GM10266 (cell line): ENCODE measurements around the gene DBT.
"Not testable (repeated sequence)": the region's sequence is repeated elsewhere in the genome, so short reads cannot be mapped to it uniquely, and the experiment has no call there.

Experiments
- DNase-seq: peaks from one replicate; pipeline ENCODE4 v3.0.0; 2012; ENCODE audit errors: extremely low spot score
- CTCF ChIP-seq: IDR thresholded peaks from 2 replicates; pipeline ENCODE4 v1.5.1; 2012; ENCODE audit warnings: mild to moderate bottlenecking, low read depth; ENCODE audit not compliant: control insufficient read depth, insufficient read depth; ENCODE audit errors: missing control alignments

The DBT gene

GRCh38 chr1:100249537-100250257, at the start of gene DBT:
DBT (minus strand) TSS chr1:100249834; CDS start chr1:100249820, 14 bp downstream.
- DNase-seq = peak; percentile 92
- TF ChIP-seq CTCF = no peak

- no peak for DNase-seq
- TF ChIP-seq CTCF = no peak
These were observed 48.9 kb upstream of the DBT start for GRCh38 chr1:100298512-100298911.

DNA sequence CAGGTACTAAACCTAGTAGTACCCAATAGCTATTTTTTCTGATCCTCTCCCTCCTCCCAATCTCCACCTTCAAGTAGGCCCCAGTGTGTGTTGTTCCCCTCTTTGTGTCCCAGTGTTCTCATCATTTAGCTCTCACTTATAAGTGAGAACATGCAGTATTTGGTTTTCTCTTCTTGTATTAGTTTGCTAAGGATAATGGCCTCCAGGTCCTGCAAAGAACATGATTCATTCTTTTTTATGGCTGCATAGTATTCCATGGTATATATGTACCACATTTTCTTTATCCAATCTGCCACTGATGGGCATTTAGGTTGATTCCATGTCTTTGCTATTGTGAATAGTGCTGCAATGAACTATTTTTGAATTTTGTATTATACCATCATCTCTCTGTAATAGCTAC, 47.4 kb upstream of the DBT start:
- not testable (repeated sequence) for DNase-seq

GRCh38 chr1:100296140-100296539, 46.5 kb upstream of the DBT start:
- TF ChIP-seq CTCF = no peak
- DNase-seq = no peak

DNA sequence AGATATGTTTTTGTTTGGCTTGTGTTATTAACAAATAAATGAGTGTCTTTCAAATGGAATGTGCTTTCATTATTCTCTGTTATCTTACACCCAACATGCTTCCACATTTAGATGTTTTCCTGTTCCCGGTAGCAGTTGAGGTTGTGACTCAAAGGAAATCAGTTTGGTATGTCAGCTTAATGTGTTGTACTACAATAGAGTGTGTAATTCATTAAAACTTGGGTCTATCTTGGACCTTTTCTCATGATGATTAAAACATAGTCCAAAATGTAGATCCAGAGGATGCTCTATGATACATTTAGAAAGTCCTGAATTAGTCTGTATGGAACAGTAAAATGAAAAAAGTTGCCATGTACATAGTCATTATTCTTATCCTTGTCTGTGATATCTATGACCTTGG, 43.1 kb upstream of the DBT start:
- TF ChIP-seq CTCF = no peak
- no peak for DNase-seq

DNA sequence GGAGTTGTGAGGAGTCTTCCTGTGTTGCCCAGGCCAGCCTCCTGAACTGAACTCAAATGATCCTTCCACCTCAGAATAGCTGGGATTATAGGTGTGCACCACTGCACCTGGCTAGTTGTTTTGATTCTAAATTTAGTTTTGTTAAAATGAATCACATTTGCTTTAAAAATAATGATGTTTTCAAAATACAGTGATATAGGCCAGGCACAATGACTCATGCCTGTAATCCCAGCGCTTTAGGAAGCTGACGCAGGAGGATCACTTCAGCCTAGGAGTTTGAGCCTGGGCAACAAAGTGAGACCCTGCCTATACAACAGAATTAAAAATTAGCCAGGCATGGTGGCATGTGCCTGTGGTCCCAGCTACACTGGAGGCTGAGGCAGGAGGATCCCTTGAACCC, 40.7 kb upstream of the DBT start:
- DNase-seq = no peak
- no peak for TF ChIP-seq CTCF

DNA sequence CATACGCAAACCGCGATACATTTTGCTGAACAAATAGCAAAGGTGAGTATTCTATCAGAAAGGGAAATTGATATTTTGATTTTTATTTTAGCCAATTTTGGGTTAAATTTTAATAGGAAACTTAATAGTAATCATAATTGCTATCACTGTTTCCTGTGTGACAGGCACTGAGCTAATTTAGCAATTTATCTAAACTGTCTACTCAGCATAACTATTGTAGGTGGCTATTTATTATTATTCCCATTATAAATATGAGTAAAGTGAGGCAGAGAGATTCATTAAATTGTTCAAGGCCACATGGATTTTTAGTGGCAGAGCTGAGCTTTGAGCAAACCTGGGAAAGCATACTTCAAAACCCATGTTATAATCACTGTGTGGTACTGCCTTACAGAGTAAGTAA, 37.5 kb upstream of the DBT start:
- DNase-seq = no peak
- TF ChIP-seq CTCF = no peak

DNA sequence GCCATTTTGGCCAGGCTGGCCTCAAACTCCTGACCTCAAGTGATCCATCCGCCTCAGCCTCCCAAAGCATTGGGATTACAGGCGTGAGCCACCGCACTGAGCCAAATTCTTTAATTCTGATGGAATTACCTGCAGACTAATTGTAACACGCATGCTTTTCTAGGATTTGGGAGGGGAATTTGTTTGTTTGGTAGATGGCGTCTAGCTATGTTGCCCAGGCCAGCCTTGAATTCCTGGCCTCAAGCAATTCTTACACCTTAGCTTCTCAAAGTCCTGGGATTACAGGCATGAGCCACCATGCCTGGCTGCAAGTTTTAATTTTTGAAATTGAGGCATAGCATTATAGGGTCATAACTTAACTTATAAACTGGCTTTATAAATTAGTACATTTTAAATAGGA, 35.0 kb upstream of the DBT start:
- DNase-seq = no peak
- no peak for TF ChIP-seq CTCF
